Posterior vena cava (tissue), 2 donors: Measurements from ENCODE around the gene STXBP5. TPM values are rescaled to one million over a fixed set of nuclear protein-coding genes. Genes with fewer than 3 reads are reported as not detected.
"Not testable (repeated sequence)": the region's sequence is repeated elsewhere in the genome, so short reads cannot be mapped to it uniquely, and the experiment has no call there.

Experiments used
- DNase-seq: peaks from one replicate; pipeline ENCODE4 v3.0.0-alpha.2; 2020; ENCODE audit warnings: low spot score
- intact Hi-C, 2 donors: fragments of 100-400 bp; cut with DNase I; formaldehyde crosslinking; loops; one replicate each; pipeline versions ENCODE4 v1.14.1 to v1.14.2; 2022 to 2023
- total RNA-seq, 2 donors: library from RNA; stranded (reverse); fragmentation: NEBNext Ultra II Directional; extraction: Animal tissue kit (Norgen Biotek cat#: 25700); gene quantifications; one replicate each; pipeline ENCODE4 v1.2.1, GENCODE V29; 2021
- donor health status: DM: yes; HTN: yes; CAD: no.
- donor health status: DM: yes; HTN: yes; CAD: no.

STXBP5 gene
- total RNA-seq, 2 donors from 2014 or later, result 21.6 to 30.0 TPM

GRCh38 chr6:147226163-147226724, 22.0 kb downstream of the STXBP5 start:
- no peak for DNase-seq
- intact Hi-C loops, result no loop called here

- intact Hi-C loops, result no loop called here
- no peak for DNase-seq
Measured at GRCh38 chr6:147226877-147227276, 22.7 kb downstream of the STXBP5 start.

- intact Hi-C loops, result no loop called here
- DNase-seq, result no peak
Measured at GRCh38 chr6:147227770-147228320, 23.6 kb downstream of the STXBP5 start.

GRCh38 chr6:147231589-147231988, 27.4 kb downstream of the STXBP5 start:
- DNase-seq, result no peak
- intact Hi-C loops, result no loop called here

GRCh38 chr6:147234685-147235084, 30.5 kb downstream of the STXBP5 start:
- intact Hi-C loops, result no loop called here

GRCh38 chr6:147238164-147238563, 33.9 kb downstream of the STXBP5 start:
- DNase-seq, result no peak
- intact Hi-C loops, result no loop called here

More at GRCh38 chr6:147234685-147235084, 30.5 kb downstream of the STXBP5 start:
- no peak for DNase-seq

GRCh38 chr6:147238906-147239305, 34.7 kb downstream of the STXBP5 start:
- intact Hi-C loops, result no loop called here
- DNase-seq, result no peak

GRCh38 chr6:147244832-147245231, 40.6 kb downstream of the STXBP5 start:
- no peak for DNase-seq
- intact Hi-C loops, result no loop called here

GRCh38 chr6:147245693-147246092, 41.5 kb downstream of the STXBP5 start:
- no peak for DNase-seq
- intact Hi-C loops, result no loop called here

GRCh38 chr6:147246853-147247635, 42.8 kb downstream of the STXBP5 start:
- intact Hi-C loops, result no loop called here
- DNase-seq, result no peak

GRCh38 chr6:147248859-147249258, 44.6 kb downstream of the STXBP5 start:
- no peak for DNase-seq
- intact Hi-C loops, result no loop called here

GRCh38 chr6:147251072-147251471, 46.9 kb downstream of the STXBP5 start:
- intact Hi-C loops, result no loop called here

GRCh38 chr6:147254929-147255473, 50.8 kb downstream of the STXBP5 start:
- DNase-seq, intact Hi-C loops: not testable (repeated sequence)

More at GRCh38 chr6:147251072-147251471, 46.9 kb downstream of the STXBP5 start:
- no peak for DNase-seq

GRCh38 chr6:147255948-147256674, 51.9 kb downstream of the STXBP5 start:
- DNase-seq, result no peak
- intact Hi-C loops, result no loop called here

GRCh38 chr6:147257760-147258159, 53.5 kb downstream of the STXBP5 start:
- intact Hi-C loops, result no loop called here
- DNase-seq, result no peak

GRCh38 chr6:147260091-147260490, 55.9 kb downstream of the STXBP5 start:
- intact Hi-C loops, result no loop called here

GRCh38 chr6:147262946-147263345, 58.7 kb downstream of the STXBP5 start:
- DNase-seq, result no peak
- intact Hi-C loops, result no loop called here

More at GRCh38 chr6:147260091-147260490, 55.9 kb downstream of the STXBP5 start:
- no peak for DNase-seq

- no peak for DNase-seq
Measured at GRCh38 chr6:147266821-147267220, 62.6 kb downstream of the STXBP5 start.

GRCh38 chr6:147267658-147268057, 63.4 kb downstream of the STXBP5 start:
- no peak for DNase-seq
- intact Hi-C loops, result no loop called here

More at GRCh38 chr6:147266821-147267220, 62.6 kb downstream of the STXBP5 start:
- intact Hi-C loops, result no loop called here

GRCh38 chr6:147268254-147268653, 64.0 kb downstream of the STXBP5 start:
- DNase-seq, result no peak
- intact Hi-C loops, result no loop called here
